SHP77 (cell line): ENCODE data around the gene AATF.
A peak's percentile ranks its signal among the peaks of the same experiment; 100 is the strongest.
"Not testable (repeated sequence)": the region's sequence is repeated elsewhere in the genome, so short reads cannot be mapped to it uniquely, and the experiment has no call there.

ENCODE experiments used
- DNase-seq, 2 experiments: peaks; one replicate each; lab custom pipeline; 2025; lab: John Stamatoyannopoulos, UW

The AATF gene

GRCh38 chr17:37047631-37048104 lies 98.9 kb downstream of the AATF start:
- peak; percentile 73 to 80 for DNase-seq

GRCh38 chr17:37048811-37049210 lies 100.1 kb downstream of the AATF start:
- DNase-seq, result no peak

- DNase-seq, result no peak
Measured at GRCh38 chr17:37050920-37051319, 102.2 kb downstream of the AATF start.

- no peak for DNase-seq
Measured at GRCh38 chr17:37051381-37051780, 102.6 kb downstream of the AATF start.

- no peak for DNase-seq
Measured at GRCh38 chr17:37051833-37052232, 103.1 kb downstream of the AATF start.

GRCh38 chr17:37052450-37052849 lies 103.7 kb downstream of the AATF start:
- DNase-seq, result no peak

- no peak for DNase-seq
Measured at GRCh38 chr17:37054894-37055293, 106.1 kb downstream of the AATF start.

- no peak for DNase-seq
Measured at GRCh38 chr17:37056622-37057021, 107.9 kb downstream of the AATF start.

- DNase-seq, result no peak
Measured at GRCh38 chr17:37059493-37059892, 110.7 kb downstream of the AATF start.

- DNase-seq, result no peak
Measured at GRCh38 chr17:37060094-37060493, 111.3 kb downstream of the AATF start.

GRCh38 chr17:37060928-37061327 lies 112.2 kb downstream of the AATF start:
- DNase-seq, result no peak

- no peak for DNase-seq
Measured at GRCh38 chr17:37062021-37062420, 113.3 kb downstream of the AATF start.

GRCh38 chr17:37064206-37064605 lies 115.5 kb downstream of the AATF start:
- DNase-seq, result no peak

GRCh38 chr17:37064956-37065355 lies 116.2 kb downstream of the AATF start:
- DNase-seq, result no peak

GRCh38 chr17:37065486-37066321 lies 117.0 kb downstream of the AATF start:
- DNase-seq, result no peak

- DNase-seq, result no peak
Measured at GRCh38 chr17:37066322-37067255, 117.8 kb downstream of the AATF start.

GRCh38 chr17:37067555-37068111 lies 118.9 kb downstream of the AATF start:
- peak; percentile 21 to 53 for DNase-seq

GRCh38 chr17:37068266-37068665 lies 119.5 kb downstream of the AATF start:
- DNase-seq, result peak; percentile 53 to 69

GRCh38 chr17:37069087-37069486 lies 120.3 kb downstream of the AATF start:
- DNase-seq, result no peak

GRCh38 chr17:37073464-37073863 lies 124.7 kb downstream of the AATF start:
- DNase-seq, result not testable (repeated sequence)

- no peak for DNase-seq
Measured at GRCh38 chr17:37079065-37079708, 130.4 kb downstream of the AATF start.

GRCh38 chr17:37079735-37080134 lies 131.0 kb downstream of the AATF start:
- no peak for DNase-seq
